ENCODE data around the gene NPY5R. TPM values are rescaled to one million over a fixed set of nuclear protein-coding genes. Genes with fewer than 3 reads are reported as not detected.

Gene NPY5R
- total and polyA plus RNA-seq, 2 donors (not counting 3 experiments of a cell fraction or from before 2014, with no cell fraction given), result not detected

- H4K20me1 ChIP-seq (replicated peaks; ENCODE audit: control insufficient read depth, extremely low read depth, insufficient read depth, low read length), result no peaks in the 10 kb centered on the region
- H3K36me3 ChIP-seq (ENCODE audit: control insufficient read depth in 2 of 2, extremely low read depth in 1 of 2, insufficient read depth in 2 of 2, low read length in 2 of 2), result no peaks in the 10 kb centered on the region
- FAIRE-seq (no peak), DNase-seq (ENCODE audit: low read depth, low spot score) (no peak)
- intact Hi-C loops (cut with micrococcal nuclease) (no loop called here), dilution Hi-C loops (cut with MboI; ENCODE audit: extremely low pct_ligation_motif_present, low sequenced_read_pairs) (no loop called here)
- no peaks in the 10 kb centered on the region for H3K9me1 ChIP-seq (replicated peaks; ENCODE audit: control insufficient read depth, extremely low read depth, insufficient read depth, low read length)
- no peaks in the 10 kb centered on the region for H3K4me1 ChIP-seq (ENCODE audit: control insufficient read depth, extremely low read depth, insufficient read depth, low read length)
- no TSS peak for BruUV-seq (replicated peaks)
- H3K4me2 ChIP-seq (ENCODE audit: insufficient read depth, low read length), result no peak overlapping the region
- no peaks in the 10 kb centered on the region for H3K27me3 ChIP-seq (ENCODE audit: control insufficient read depth in 2 of 2, insufficient read depth in 2 of 2, low read length in 2 of 2)
- no peak overlapping the region for H3K4me3 ChIP-seq (replicated peaks in 1 of 3; ENCODE audit: insufficient read depth in 1 of 3, low read depth in 1 of 3, low read length in 3 of 3)
- POLR2A ChIA-PET, result no interaction called here
- no peak for TF ChIP-seq MYC (IDR thresholded peaks at IDR 0.05; ENCODE audit: low read depth, low read length)
- H3K9ac ChIP-seq (replicated peaks; ENCODE audit: extremely low read depth, insufficient read depth, low read length), result no peak overlapping the region
- no peaks in the 10 kb centered on the region for H3K79me2 ChIP-seq (ENCODE audit: control insufficient read depth, insufficient read depth, low read length)
- H2AFZ ChIP-seq (ENCODE audit: low read depth, low read length), result no peak overlapping the region
- CTCF ChIA-PET, result no interaction called here
- no peak overlapping the region for H3K27ac ChIP-seq (ENCODE audit: insufficient read depth, low read depth, low read length)
- no peaks in the 10 kb centered on the region for H3K9me3 ChIP-seq (replicated peaks; ENCODE audit: control insufficient read depth, insufficient read depth, low read length)
These were observed 34.2 kb upstream of the NPY5R start for GRCh38 chr4:163309466-163309865.

GRCh38 chr4:163317110-163317509, 26.6 kb upstream of the NPY5R start:
- ChIA-PET CTCF (interaction anchor here (1.4 kb wide), 1 partner anchor 15 kb away, joined by 8 read pairs; the partner anchor contains the start of gene NPY1R), POLR2A (no interaction called here)
- FAIRE-seq (no peak), DNase-seq (ENCODE audit: low read depth, low spot score) (no peak)
- Histone ChIP-seq H4K20me1 (replicated peaks; ENCODE audit: control insufficient read depth, extremely low read depth, insufficient read depth, low read length) (no peaks in the 10 kb centered on the region), H3K36me3 (ENCODE audit: control insufficient read depth in 2 of 2, extremely low read depth in 1 of 2, insufficient read depth in 2 of 2, low read length in 2 of 2) (no peaks in the 10 kb centered on the region), H3K4me3 (replicated peaks in 1 of 3; ENCODE audit: insufficient read depth in 1 of 3, low read depth in 1 of 3, low read length in 3 of 3) (no peak overlapping the region), H3K9me1 (replicated peaks; ENCODE audit: control insufficient read depth, extremely low read depth, insufficient read depth, low read length) (no peaks in the 10 kb centered on the region), H3K27ac (ENCODE audit: insufficient read depth, low read depth, low read length) (no peak overlapping the region), H3K4me2 (ENCODE audit: insufficient read depth, low read length) (no peak overlapping the region), H3K9me3 (replicated peaks; ENCODE audit: control insufficient read depth, insufficient read depth, low read length) (no peaks in the 10 kb centered on the region), H2AFZ (ENCODE audit: low read depth, low read length) (no peak overlapping the region), H3K9ac (replicated peaks; ENCODE audit: extremely low read depth, insufficient read depth, low read length) (no peak overlapping the region), H3K4me1 (ENCODE audit: control insufficient read depth, extremely low read depth, insufficient read depth, low read length) (no peaks in the 10 kb centered on the region), H3K79me2 (ENCODE audit: control insufficient read depth, insufficient read depth, low read length) (no peaks in the 10 kb centered on the region), H3K27me3 (ENCODE audit: control insufficient read depth in 2 of 2, insufficient read depth in 2 of 2, low read length in 2 of 2) (no peaks in the 10 kb centered on the region)
- dilution Hi-C loops (cut with MboI; ENCODE audit: extremely low pct_ligation_motif_present, low sequenced_read_pairs) (no loop called here), intact Hi-C loops (cut with micrococcal nuclease) (no loop called here)
- BruUV-seq (replicated peaks), result no TSS peak
- no peak for TF ChIP-seq POLR2AphosphoS5 (IDR thresholded peaks at IDR 0.05; ENCODE audit: insufficient read depth, low read depth, low read length)
- TF ChIP-seq MYC (IDR thresholded peaks at IDR 0.05; ENCODE audit: low read depth, low read length), result no peak
- TF ChIP-seq FOS (IDR thresholded peaks at IDR 0.05; ENCODE audit: borderline replicate concordance, insufficient read depth, low read length), result no peak
- TF ChIP-seq GATA2 (IDR thresholded peaks at IDR 0.05; ENCODE audit: insufficient read depth, insufficient read length, low read depth, low read length), result no peak
- no peak for TF ChIP-seq JUN (IDR thresholded peaks at IDR 0.05; ENCODE audit: borderline replicate concordance, insufficient read depth, insufficient read length, low read depth)
- TF ChIP-seq POLR2A (IDR thresholded peaks at IDR 0.05; ENCODE audit: low read depth, low read length), result no peak
- TF ChIP-seq EZH2 (IDR thresholded peaks at IDR 0.05; ENCODE audit: borderline replicate concordance, low read depth, low read length, severe bottlenecking), result no peak
- no peak for TF ChIP-seq MAX (IDR thresholded peaks at IDR 0.05; ENCODE audit: insufficient read depth, insufficient read length)
- no peak for TF ChIP-seq CTCF (IDR thresholded peaks at IDR 0.05; ENCODE audit: extremely low read depth in 1 of 2, insufficient read depth in 1 of 2, low read depth in 1 of 2, low read length in 2 of 2)
